ELF-1 (cell line): ENCODE data around the gene QSER1.
"Not testable (repeated sequence)": the region's sequence is repeated elsewhere in the genome, so short reads cannot be mapped to it uniquely, and the experiment has no call there.

Experiments
- DNase-seq: peaks from one replicate; pipeline ENCODE4 v3.0.0-alpha.2; 2016; ENCODE audit warnings: low read depth, low spot score

Gene QSER1

DNA sequence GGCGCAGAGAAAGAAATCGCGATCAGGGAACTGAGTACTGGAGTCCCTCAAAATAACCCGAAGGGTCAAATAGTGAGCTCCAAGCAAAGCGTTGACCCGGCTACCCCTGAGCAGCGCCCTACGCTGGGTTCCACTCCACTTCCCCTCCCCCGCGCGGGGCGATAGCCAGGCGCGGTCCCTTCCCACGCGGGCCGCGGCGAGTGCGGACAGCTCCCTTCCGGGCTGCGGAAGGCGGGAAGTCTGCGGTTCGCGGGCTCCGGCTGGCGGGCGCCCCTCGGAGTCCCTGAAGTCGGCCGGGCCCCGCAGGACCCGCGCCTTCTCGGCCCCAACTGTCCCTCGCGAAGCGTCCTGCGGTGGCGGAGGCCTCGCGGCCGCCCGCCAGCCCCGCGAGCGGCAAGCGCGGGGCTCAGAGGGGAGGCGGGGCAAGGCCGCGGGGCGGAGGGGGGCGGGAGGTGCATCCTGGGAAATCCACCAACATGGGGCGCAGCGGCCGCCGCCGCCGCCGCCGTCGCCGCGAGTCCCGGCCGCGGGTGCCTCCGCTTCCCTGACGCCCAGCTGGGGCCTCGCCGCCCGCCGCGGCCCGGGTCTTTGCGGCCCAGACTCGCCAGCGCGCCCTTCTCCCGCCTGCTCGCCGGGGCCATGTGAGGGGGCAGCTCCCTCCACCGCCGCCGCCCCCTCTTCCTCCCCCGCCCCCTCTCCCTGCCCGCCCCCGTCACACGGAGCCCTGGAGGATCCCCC, at the start of gene QSER1:
QSER1 (plus strand) TSS at position 457 of the 738 bp plus-strand sequence. CDS start 315 bp downstream, outside the sequence.
- peak; percentile 64 for DNase-seq

DNA sequence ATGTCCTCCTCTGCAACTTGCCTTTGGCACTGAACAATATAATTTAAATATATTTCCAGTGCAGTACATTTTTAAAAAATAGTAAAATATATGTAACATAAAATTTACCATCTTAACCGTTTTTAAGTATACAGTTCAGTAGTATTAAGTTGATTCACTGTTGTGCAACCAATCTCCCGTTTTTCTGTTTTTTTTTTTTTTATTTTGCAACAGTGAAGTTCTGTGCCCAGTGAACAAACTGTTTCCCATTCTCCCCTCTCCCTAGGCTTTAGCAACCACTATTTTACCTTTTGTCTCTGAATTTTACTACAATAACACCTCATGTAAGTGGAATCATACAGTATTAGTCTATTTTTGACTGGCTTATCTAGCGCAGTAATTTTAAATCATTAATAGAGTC, 49.1 kb upstream of the QSER1 start:
- DNase-seq: no peak

DNA sequence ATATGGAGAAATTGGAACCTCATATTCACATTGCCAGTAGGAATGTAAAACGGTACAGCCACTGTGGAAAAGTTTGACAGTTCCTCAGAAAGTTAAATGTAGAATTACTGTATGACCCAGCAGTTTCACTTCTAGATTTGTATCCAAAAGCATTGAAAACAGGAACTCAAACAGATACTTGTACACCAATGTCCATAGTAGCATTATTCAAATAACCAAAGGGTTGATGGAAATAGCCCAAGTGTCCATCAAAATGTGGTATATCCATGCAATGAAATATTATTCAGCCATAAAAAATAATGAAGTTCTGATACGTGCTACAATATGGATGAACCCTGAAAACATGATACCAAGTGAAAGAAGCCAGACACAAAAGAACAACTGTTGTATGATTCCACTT, 45.1 kb upstream of the QSER1 start:
- DNase-seq: no peak

DNA sequence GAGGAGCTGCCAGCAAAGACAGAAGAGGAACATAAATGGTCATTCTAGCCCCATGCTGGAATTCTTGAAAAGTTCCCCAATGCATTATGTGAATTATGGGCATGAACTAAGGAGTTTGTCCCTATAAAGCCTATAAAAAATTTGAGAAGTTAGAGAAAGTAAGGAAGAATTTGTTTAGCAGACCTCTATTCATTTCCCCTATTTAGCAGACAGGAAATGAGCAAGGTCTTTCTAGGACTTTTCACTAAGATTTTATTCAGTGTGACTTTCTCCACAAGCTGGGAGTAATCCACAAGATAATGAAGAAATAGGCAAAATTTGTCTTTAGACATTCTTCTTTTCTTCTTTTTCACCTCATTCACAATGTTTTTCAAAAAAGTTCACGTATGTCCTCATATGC, 42.9 kb upstream of the QSER1 start:
- no peak for DNase-seq

DNA sequence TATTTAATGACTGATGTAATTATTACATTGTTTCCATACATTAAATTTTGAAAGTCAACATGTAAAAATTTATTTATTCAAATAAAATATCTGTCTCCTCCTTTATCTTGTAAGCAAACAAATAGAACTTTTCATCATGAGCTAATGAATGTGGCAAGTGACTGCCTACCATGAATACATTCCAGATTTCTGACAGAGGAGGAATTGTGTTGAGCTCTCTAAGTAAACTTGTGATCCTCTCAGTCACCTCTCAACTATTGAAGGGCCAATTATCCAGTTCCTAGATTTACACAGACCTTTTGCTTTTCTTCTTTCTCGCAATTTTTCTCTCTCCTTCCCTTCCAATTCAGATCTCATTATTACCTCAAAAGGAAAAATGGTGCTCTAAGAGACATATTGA, 41.4 kb upstream of the QSER1 start:
- DNase-seq: no peak

DNA sequence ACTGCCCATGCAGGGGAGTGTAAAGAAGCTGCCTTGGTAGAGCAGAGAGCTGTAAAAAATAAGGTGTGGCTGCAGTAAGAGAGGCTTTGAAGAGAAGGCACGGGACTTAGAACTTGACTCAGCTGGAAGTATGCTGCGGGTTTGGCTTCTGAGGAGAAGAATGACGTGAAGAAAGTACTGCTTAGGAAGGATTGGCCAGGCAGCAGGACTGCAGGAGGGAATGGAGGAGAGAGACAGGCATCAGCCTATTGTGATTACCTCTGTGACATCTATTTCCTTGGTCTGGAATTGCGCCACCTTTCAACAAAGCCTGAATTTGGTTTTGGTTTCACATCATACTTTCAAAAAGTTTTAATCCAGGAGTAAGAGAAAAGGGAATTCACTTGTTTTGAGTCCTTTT, 40.4 kb upstream of the QSER1 start:
- DNase-seq: no peak

DNA sequence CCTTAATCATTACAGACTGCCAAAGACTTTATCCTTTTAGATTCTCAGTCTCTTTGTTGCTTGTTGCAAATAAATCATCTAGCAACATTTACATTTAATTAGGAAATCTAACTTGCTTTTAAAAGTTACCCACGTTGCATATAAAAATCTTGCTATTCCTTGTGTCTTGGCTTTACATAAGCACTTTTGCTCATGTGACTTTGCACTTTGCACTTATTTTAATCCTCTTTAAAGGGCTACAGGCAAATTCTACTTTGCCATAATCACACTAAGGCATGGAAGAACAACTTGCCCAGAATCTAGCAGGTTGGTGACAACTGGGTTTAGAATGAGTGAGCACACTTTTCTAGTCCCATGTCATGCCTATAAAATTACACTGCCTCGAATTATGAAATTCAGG, 37.0 kb upstream of the QSER1 start:
- DNase-seq: no peak

DNA sequence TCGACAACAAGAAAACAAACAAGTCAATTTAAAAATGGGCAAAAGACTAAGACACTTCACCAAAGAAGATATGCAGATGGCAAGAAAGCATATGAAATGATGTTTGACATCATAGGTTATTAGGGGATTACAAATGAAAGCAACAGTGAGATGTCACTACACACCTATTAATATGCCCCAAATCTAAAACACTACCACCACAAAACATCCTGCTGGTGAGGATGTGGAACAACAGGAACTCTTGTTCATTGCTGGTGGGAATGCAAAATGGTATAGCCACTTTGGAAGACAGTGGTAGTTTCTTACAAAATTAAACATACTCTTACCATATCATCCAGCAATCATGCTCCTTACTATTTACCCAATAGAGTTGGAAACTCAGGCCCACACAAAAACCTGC, 33.9 kb upstream of the QSER1 start:
- no peak for DNase-seq

DNA sequence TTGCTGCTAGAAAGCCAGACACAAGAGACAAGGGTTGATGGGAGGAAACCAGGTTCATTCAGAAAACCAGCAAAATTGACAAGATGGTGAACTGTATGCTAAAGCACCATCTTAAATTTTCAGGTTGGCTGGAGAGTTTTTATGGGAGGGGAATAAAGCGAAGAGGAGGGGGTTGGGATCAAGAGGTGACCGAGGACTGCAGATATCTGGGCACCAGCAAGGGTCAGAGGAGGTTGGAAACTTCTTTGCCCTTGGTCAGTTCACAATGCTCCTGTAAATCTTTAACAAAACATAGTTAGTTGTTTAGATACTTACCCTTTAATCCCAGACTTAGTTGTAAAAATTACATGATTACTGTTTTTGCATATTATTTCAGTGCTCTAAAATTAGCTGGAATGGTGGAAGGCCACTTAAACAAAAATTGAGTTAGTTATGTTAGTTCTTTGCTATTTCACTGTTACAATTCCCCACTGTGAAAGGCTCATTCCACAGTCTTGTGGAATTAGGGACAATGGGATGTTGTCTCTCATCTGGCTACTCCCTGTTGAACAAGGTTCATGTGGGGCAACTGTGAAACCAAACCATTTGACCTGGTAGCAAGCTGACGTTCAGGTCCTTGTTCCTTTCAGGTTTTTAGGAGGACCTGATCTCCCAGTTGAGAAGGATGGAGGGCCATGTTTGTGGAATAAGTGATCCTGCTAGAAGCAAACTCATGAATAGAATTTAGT, 30.6 kb upstream of the QSER1 start:
- DNase-seq: no peak

DNA sequence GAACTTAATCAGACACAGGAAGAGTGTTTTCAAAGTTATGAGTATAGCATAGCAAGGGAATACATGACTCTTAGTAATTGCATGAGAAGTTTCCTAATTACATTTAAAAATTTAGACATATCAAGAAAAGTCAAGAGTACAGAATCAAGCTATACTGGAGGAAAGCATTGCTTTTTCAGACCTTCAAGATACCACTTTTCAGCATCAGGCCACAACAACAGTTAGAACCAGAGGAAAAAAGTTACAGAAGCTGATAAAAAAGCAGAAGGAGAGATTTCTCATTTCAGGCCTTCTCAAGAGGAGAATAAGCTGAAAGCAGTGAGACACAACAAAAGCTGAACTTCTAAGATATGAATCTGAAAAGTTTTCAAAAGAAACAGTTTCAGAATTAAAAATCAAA, 28.1 kb upstream of the QSER1 start:
- DNase-seq: no peak

DNA sequence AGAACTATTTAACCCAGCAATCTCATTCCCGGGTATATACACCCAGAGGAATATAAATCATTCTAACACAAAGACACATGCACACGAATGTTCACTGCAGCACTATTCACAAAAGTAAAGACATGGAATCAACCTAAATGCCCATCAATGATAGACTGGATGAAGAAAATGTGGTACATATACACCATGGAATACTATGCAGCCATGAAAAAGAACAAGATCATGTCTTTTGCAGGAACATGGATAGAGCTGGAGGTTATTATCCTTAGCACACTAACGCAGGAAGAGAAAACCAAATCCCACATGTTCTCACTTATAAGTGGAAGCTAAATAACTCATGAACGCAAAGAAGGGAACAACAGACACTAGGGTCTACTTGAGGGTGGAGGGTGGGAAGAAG, 23.9 kb upstream of the QSER1 start:
- not testable (repeated sequence) for DNase-seq

DNA sequence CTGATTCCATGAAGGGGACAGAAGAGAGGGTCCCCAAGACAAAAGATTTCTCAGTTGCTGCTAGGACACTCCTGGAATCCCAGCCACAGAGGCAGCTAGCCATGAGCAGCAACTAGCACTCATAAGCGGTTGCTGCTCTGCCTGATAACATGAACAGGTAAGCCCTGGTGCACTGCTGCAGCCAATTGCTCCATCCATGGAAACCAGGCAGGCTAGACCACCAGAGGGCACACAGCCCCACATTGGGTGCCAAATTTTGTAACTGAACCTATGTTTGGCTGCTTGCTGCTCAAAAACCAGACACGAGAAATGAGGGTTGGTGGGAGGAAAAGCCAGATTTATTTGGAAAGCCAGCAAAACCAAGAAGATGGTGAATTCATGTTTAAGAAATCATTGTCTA, 21.9 kb upstream of the QSER1 start:
- DNase-seq: peak; percentile 49

DNA sequence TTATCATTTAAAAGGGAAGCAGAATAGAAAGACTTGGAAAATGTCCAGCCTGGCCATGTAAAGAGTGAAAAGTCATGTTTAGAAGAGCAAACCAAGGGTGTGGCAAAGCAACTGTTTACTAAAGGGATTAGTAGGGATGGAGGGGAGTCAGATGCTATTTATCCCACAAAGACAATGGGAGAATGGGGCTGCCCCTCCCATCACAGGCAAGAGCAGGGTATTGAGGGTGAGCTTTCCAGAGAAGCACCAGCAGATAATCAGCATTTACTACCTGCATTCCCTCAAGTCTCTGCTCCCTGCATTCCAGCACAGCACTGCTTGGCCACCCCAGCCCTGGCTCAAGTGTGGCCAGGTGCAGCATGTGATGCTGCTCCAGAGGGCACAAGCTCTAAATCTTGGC, 18.5 kb upstream of the QSER1 start:
- no peak for DNase-seq

DNA sequence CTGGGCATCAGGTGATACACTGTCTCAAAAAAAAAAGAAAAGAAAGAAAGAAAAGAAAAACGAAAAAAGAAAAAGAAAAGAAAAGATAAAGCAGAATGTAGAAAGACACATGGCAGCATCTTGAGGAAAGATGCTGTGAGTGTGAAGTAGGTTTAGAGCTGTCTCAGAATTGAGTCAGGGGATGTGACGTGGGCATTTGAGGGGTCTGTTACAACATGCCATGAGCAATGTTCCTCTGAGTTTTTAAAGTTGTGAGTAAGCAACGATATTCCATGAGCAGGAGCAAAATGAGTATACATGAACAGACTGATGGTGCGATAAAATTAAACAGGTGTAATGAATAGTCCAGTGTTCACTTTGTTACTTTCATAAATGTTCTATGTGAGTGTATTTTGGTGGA, 11.3 kb upstream of the QSER1 start:
- no peak for DNase-seq

DNA sequence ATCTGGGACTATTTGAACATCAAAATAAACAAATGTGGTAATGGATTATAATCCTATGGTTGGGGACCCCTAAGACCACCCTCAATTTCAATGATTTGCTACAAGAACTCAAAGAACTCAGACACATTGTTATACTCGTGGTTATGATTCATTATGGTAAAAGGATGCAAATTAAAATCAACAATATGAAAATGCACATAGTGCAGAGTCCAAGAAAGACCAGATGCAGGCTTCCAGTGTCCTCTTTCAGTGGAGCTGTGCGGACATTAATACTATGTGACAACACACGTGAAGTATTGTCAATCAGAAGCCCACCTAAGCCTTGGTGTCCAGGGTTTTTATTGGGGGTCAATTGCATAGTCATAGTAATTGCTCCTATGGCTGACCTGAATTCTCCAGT, 9.2 kb upstream of the QSER1 start:
- DNase-seq: no peak

DNA sequence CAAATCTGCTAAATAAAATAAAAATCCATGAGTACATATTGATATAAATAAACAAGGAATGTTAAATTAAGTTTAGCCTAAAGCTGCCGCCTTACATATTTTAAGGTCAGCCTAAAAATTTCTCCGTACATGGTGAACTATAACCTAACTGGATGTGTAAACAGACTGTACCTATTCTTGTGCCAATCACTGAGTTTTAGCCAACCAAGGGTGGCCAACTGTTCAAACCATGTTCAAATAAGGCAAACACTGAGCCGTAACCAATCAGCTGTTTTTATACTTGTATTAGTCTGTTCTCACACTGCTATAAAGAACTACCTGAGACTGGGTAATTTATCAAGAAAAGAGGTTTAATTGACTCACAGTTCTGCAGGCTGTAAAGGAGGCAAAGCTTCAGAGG, 8.6 kb upstream of the QSER1 start:
- no peak for DNase-seq

DNA sequence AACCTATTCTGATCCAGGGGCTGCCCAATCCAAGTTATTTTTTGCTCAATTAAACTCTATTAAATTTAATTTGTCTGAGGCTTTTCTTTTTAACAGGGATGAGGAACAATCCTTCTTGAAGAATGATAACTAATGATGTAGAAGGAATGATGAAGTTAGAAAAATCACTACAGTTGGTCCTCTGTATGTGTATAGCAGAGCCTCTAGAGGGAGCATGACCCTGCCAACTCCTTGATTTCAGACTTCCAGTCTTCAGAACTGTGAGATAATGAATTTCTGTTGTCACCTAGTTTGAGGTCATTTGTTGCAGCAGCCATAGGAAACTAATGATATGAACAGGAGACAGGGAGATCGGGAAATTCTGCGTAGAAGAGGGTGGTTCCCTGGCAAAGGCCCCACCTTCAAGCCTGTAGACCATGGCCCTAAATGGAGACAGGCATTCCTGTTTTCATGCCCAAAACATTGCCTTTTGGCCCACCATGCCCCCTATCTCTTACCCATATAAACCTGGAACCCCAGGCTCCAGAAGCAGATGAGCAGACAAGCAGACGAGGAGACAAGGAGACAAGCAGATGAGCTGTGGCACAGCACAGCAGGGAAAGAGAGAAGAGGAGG, 7.7 kb upstream of the QSER1 start:
- no peak for DNase-seq

DNA sequence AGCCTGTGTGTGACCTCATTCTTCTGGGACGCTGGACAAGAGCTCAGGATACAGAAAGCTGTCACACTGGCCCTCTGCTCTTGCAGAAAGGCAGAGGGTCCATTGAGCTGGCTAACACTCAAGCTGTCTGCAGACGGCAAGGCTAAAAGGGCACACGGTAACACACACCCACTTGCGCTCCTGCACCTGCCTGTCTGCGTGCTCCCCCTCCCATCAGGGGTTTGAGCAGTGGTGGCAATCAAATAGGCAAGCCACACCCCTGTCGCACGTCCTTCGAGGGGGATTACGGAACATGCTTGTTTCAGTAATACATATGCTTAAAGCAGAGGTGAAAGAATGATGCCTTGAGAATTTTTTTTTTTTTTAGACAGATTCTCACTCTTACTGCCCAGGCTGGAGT, 7.1 kb upstream of the QSER1 start:
- DNase-seq: no peak

DNA sequence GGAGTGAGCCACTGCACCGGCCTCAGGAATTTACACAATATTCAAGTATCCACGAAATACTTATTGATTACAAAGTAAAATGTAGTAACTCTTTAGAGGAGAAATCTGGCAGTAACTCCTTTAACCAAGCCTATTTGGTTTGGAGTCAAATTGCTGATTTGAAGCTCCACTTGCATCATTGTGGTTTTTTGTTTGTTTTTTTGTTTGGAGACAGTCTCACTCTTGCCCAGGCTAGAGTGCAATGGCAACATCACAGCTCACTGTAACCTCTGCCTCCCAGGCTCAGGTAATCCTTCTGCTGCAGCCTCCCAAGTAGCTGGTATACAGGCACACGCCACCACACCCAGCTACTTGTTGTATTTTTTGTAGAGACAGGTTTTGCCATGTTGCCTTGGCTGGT, 6.4 kb upstream of the QSER1 start:
- DNase-seq: no peak

DNA sequence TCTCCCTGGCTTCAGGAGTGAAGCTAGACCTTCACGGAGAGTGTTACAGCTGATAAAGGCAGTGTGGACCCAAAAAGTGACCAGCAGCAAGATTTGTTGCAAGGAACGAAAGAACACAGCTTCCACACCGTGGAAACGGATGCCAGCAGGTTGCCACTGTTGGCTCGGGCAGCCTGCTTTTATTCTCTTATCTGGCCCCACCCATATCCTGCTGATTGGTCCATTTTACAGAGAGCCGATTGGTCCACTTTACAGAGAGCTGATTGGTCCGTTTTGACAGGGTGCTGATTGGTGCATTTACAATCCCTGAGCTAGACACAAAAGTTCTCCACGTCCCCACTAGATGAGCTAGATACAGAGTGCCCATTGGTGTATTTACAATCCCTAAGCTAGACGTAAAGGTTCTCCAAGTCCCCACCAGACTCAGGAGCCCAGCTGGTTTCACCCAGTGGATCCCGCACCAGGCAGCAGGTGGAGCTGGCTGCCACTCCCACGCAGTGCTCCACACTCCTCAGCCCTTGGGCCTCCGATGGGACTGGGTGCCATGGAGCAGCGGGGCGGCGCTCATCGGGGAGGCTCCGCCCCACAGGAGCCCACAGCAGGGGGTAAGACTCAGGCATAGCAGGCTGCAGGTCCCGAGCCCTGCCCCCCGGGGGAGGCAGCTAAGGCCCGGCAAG, 4.8 kb upstream of the QSER1 start:
- DNase-seq: not testable (repeated sequence)

DNA sequence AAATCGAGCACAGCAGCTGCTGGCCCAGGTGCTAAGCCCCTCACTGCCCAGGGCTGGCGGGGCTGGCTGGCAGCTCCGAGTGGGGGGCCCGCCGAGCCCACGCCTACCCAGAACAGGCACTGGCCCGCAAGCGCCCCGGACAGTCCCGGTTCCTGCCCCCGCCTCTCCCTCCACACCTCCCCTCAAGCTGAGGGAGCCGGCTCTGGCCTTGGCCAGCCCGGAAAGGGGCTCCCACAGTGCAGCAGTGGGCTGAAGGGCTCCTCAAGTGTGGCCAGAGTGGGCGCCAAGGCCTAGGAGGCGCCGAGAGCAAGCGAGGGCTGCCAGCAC, 4.3 kb upstream of the QSER1 start:
- DNase-seq: not testable (repeated sequence)

DNA sequence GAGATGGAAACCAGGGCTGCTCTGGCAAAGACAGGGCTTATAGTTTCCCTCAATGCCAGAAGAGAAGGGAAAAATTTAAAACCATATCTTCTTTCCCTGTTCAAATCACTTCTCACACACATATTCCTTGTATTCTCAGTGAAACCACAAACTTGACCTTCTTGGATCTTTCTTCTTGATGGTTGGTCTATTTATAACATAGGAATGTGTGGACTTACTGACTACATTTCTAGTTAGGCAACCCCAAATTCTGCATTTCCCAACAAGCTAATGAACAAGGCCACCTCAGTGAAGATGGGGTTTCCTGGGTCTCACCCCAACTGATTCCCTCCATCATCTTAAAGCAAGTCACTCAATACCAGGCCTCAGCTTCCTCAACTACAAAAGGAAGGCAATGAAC, 3.8 kb upstream of the QSER1 start:
- no peak for DNase-seq
